ENCODE measurements around the gene FNIP2. TPM values are rescaled to one million over a fixed set of nuclear protein-coding genes. Genes with fewer than 3 reads are reported as not detected.
"Not testable (repeated sequence)": the region's sequence is repeated elsewhere in the genome, so short reads cannot be mapped to it uniquely, and the experiment has no call there.

The FNIP2 gene
- total and polyA plus RNA-seq, 10 donors: 2.4 to 59.1 (median 36.7) TPM

GRCh38 chr4:158756588-158756987 is 12.2 kb upstream of the FNIP2 start:
- TF ChIP-seq POLR2A (IDR thresholded peaks at IDR 0.05) (no peak), CTCF (IDR thresholded peaks at IDR 0.05 in 8 of 11, conservative IDR thresholded peaks at IDR 0.05 in 3 of 11) (no peak), POLR2AphosphoS5 (IDR thresholded peaks at IDR 0.05) (no peak)
- peaks cover 0 to 41% (median 0%) of the 10 kb centered on the region in 7 donors for H3K27me3 ChIP-seq (replicated peaks in 1 of 7)
- no peak overlapping the region for H3K27ac ChIP-seq
- no peak for DNase-seq
- H3K9me3 ChIP-seq: peaks cover 0 to 16% (median 2%) of the 10 kb centered on the region in 8 donors
- no peaks in the 10 kb centered on the region for H3K36me3 ChIP-seq
- intact Hi-C loops (cut with DNase I; ENCODE audit: low total_unique reads): no loop called here
- no peaks in the 10 kb centered on the region for H3K4me1 ChIP-seq
- no peak overlapping the region for H3K4me3 ChIP-seq

- Histone ChIP-seq H3K27ac (no peak overlapping the region), H3K27me3 (replicated peaks in 1 of 7) (peaks cover 0 to 45% (median 0%) of the 10 kb centered on the region in 7 donors), H3K9me3 (peaks cover 0 to 16% (median 2%) of the 10 kb centered on the region in 8 donors), H3K4me1 (no peaks in the 10 kb centered on the region), H3K36me3 (no peaks in the 10 kb centered on the region), H3K4me3 (no peak overlapping the region)
- intact Hi-C loops (cut with DNase I; ENCODE audit: low total_unique reads): no loop called here
- TF ChIP-seq POLR2AphosphoS5 (IDR thresholded peaks at IDR 0.05) (no peak), POLR2A (IDR thresholded peaks at IDR 0.05) (no peak), CTCF (IDR thresholded peaks at IDR 0.05 in 8 of 11, conservative IDR thresholded peaks at IDR 0.05 in 3 of 11) (no peak)
- DNase-seq: no peak
- 69 to 89% (median 77%) methylated on average over 4 of the region's 4 CpGs for whole genome bisulfite sequencing, 5 donors
These were observed 10.7 kb upstream of the FNIP2 start for GRCh38 chr4:158758142-158758541.

GRCh38 chr4:158758703-158759102 is 10.1 kb upstream of the FNIP2 start:
- Histone ChIP-seq H3K27ac (no peak overlapping the region), H3K4me3 (no peak overlapping the region), H3K27me3 (replicated peaks in 1 of 7) (peaks cover 0 to 51% (median 0%) of the 10 kb centered on the region in 7 donors), H3K36me3 (no peaks in the 10 kb centered on the region), H3K4me1 (no peaks in the 10 kb centered on the region), H3K9me3 (peaks cover 0 to 16% (median 2%) of the 10 kb centered on the region in 8 donors)
- no peak for DNase-seq
- intact Hi-C loops (cut with DNase I; ENCODE audit: low total_unique reads): no loop called here
- TF ChIP-seq CTCF (IDR thresholded peaks at IDR 0.05 in 8 of 11, conservative IDR thresholded peaks at IDR 0.05 in 3 of 11) (no peak), POLR2AphosphoS5 (IDR thresholded peaks at IDR 0.05) (no peak), POLR2A (IDR thresholded peaks at IDR 0.05) (no peak)
- 89 to 96% (median 93%) methylated on average over 4 of the region's 4 CpGs for WGBS, 5 donors

GRCh38 chr4:158759539-158759938 is 9.3 kb upstream of the FNIP2 start:
- H3K27ac ChIP-seq; H3K36me3 ChIP-seq; H3K4me1 ChIP-seq; H3K4me3 ChIP-seq; DNase-seq; intact Hi-C loops (cut with DNase I; ENCODE audit: low total_unique reads): not testable (repeated sequence)
- 94 to 99% (median 96%) methylated on average over 13 to 20 of the region's 20 CpGs for WGBS, 5 donors
- Histone ChIP-seq H3K9me3 (peaks cover 0 to 16% (median 2%) of the 10 kb centered on the region in 8 donors), H3K27me3 (replicated peaks in 1 of 7) (peaks cover 0 to 59% (median 0%) of the 10 kb centered on the region in 7 donors)

GRCh38 chr4:158760866-158761265 is 8.0 kb upstream of the FNIP2 start:
- TF ChIP-seq CTCF (IDR thresholded peaks at IDR 0.05 in 8 of 11, conservative IDR thresholded peaks at IDR 0.05 in 3 of 11) (no peak), POLR2A (IDR thresholded peaks at IDR 0.05) (no peak), POLR2AphosphoS5 (IDR thresholded peaks at IDR 0.05) (no peak)
- Histone ChIP-seq H3K4me1 (no peaks in the 10 kb centered on the region), H3K36me3 (no peaks in the 10 kb centered on the region), H3K27me3 (replicated peaks in 1 of 7) (peaks cover 0 to 60% (median 0%) of the 10 kb centered on the region in 7 donors), H3K27ac (no peak overlapping the region), H3K4me3 (no peak overlapping the region), H3K9me3 (peaks cover 0 to 16% (median 2%) of the 10 kb centered on the region in 8 donors)
- no peak for DNase-seq
- whole genome bisulfite sequencing, 5 donors: 80 to 92% (median 85%) methylated on average over 4 of the region's 4 CpGs
- intact Hi-C loops (cut with DNase I; ENCODE audit: low total_unique reads): no loop called here
